Measurements from ENCODE around the gene IL24. TPM values are rescaled to one million over a fixed set of nuclear protein-coding genes. Genes with fewer than 3 reads are reported as not detected.

Gene IL24
- polyA plus RNA-seq, 1 of the 3 experiments (the other 2 are of a cell fraction), result 0.03 TPM

DNA sequence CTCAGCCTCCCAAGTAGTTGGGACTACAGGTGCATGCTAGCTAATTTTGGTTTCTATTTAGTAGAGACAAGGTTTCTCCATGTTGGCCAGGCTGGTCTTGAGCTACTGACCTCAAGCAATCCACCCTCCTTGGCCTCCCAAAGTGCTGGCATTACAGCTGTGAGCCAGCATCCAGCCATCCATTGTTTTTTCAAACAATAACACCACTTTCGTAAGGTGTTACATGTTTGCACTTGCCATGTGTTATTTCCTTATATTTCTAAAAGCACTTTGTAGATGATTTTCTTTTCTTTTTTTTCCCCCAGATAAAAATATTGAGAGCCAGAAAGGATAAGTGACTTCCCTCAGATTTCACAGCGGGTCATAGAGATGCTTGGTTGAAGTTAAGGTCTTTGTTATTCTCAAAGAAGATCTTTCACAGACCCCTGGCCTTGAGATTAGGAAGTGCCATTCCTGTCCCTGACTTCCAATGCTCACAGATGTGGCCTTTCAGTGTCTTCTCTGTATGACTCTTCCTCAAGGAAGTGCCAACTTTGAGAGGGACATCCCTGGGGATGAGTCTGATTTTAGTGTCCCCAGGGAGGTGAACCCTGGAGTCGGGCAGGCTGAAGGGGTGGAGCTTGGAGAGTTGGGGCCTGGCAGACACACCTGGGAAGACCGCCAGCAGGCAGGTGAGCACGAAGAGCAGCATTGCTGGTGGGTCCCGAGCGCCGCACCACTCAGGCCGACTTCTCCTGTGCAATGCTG is 42.8 kb downstream of the IL24 start:
- ChIA-PET CTCF (interaction anchor here (0.6 to 1.3 kb wide), 4 partner anchors 22 to 866 kb away, joined by 3 read pairs; no protein-coding TSS in a partner anchor), POLR2A (no interaction called here)
- Histone ChIP-seq H2AFZ (ENCODE audit: low read depth) (no peak overlapping the region), H3F3A (replicated peaks; ENCODE audit: insufficient read depth) (no peaks in the 10 kb centered on the region), H3K9me3 (no peaks in the 10 kb centered on the region), H3K4me1 (ENCODE audit: control insufficient read depth in 1 of 2, insufficient read depth in 2 of 2, low read depth in 1 of 2, low read length in 1 of 2) (no peaks in the 10 kb centered on the region), H3K79me2 (ENCODE audit: insufficient read depth) (no peaks in the 10 kb centered on the region), H3K4me2 (no peak overlapping the region), H4K20me1 (ENCODE audit: insufficient read depth) (no peaks in the 10 kb centered on the region), H3K36me3 (replicated peaks in 1 of 2; ENCODE audit: control insufficient read depth in 1 of 2, insufficient read depth in 2 of 2, low read length in 1 of 2) (no peaks in the 10 kb centered on the region), H3K27me3 (ENCODE audit: insufficient read depth) (peaks cover 37% of the 10 kb centered on the region; the same call in 1 of the 2 replicates), H3K27ac (ENCODE audit: low read depth in 2 of 2, low read length in 1 of 2) (no peak overlapping the region), H3K9me2 (no peaks in the 10 kb centered on the region), H3K9ac (no peak overlapping the region), H3K4me3 (ENCODE audit: low read depth in 2 of 2, low read length in 1 of 2) (no peak overlapping the region)
- WGBS (ENCODE audit: low lambda C conversion rate), result 51% methylated on average over 7 of the region's 9 CpGs
- TF ChIP-seq GATA2 (CRISPR knock-in tag; IDR thresholded peaks at IDR 0.05) (no peak), POLR2AphosphoS5 (IDR thresholded peaks at IDR 0.05; ENCODE audit: low read depth, low read length) (no peak), CHD2 (IDR thresholded peaks at IDR 0.05; ENCODE audit: low read length, partially characterized antibody) (no peak), YY1 (IDR thresholded peaks at IDR 0.05; ENCODE audit: low read depth) (no peak), EZH2phosphoT487 (IDR thresholded peaks at IDR 0.05; ENCODE audit: borderline replicate concordance, low read depth) (no peak), GABPA (IDR thresholded peaks at IDR 0.05; ENCODE audit: low read depth) (no peak), EP300 (IDR thresholded peaks at IDR 0.05; ENCODE audit: borderline replicate concordance in 1 of 2, low read depth in 1 of 2, low read length in 1 of 2) (no peak), TAF1 (IDR thresholded peaks at IDR 0.05; ENCODE audit: borderline replicate concordance, low read depth, low read length) (no peak), RAD21 (IDR thresholded peaks at IDR 0.05; ENCODE audit: low read length) (no peak), FOXM1 (IDR thresholded peaks at IDR 0.05; ENCODE audit: low read depth) (no peak), MXI1 (IDR thresholded peaks at IDR 0.05; ENCODE audit: low read depth, low read length) (no peak), MEF2A (IDR thresholded peaks at IDR 0.05; ENCODE audit: borderline replicate concordance, low read depth) (no peak), NRF1 (IDR thresholded peaks at IDR 0.05; ENCODE audit: low read depth, low read length) (no peak), FOSL2 (IDR thresholded peaks at IDR 0.05; ENCODE audit: borderline replicate concordance, low read depth) (no peak)
- TF ChIP-seq, protein P1, sequence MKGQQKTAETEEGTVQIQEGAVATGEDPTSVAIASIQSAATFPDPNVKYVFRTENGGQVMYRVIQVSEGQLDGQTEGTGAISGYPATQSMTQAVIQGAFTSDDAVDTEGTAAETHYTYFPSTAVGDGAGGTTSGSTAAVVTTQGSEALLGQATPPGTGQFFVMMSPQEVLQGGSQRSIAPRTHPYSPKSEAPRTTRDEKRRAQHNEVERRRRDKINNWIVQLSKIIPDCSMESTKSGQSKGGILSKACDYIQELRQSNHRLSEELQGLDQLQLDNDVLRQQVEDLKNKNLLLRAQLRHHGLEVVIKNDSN (IDR thresholded peaks at IDR 0.05; ENCODE audit: borderline replicate concordance, low read depth), result no peak
- TF ChIP-seq, protein P2, sequence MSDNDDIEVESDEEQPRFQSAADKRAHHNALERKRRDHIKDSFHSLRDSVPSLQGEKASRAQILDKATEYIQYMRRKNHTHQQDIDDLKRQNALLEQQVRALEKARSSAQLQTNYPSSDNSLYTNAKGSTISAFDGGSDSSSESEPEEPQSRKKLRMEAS (IDR thresholded peaks at IDR 0.05; ENCODE audit: low read depth), result no peak
- TF ChIP-seq, protein P3, sequence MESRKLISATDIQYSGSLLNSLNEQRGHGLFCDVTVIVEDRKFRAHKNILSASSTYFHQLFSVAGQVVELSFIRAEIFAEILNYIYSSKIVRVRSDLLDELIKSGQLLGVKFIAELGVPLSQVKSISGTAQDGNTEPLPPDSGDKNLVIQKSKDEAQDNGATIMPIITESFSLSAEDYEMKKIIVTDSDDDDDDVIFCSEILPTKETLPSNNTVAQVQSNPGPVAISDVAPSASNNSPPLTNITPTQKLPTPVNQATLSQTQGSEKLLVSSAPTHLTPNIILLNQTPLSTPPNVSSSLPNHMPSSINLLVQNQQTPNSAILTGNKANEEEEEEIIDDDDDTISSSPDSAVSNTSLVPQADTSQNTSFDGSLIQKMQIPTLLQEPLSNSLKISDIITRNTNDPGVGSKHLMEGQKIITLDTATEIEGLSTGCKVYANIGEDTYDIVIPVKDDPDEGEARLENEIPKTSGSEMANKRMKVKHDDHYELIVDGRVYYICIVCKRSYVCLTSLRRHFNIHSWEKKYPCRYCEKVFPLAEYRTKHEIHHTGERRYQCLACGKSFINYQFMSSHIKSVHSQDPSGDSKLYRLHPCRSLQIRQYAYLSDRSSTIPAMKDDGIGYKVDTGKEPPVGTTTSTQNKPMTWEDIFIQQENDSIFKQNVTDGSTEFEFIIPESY (IDR thresholded peaks at IDR 0.05; ENCODE audit: borderline replicate concordance, low read depth), result no peak
- no peak for DNase-seq

Measured in SK-N-SH (cell line).